Measurements from ENCODE around the gene HTRA2.

The HTRA2 gene

GRCh38 chr2:74501335-74502071 is 28.2 kb upstream of the HTRA2 start:
- no peak for DNase-seq

GRCh38 chr2:74502147-74502719 is 27.5 kb upstream of the HTRA2 start:
- no peak for DNase-seq

- peak; percentile 43 for DNase-seq
These were observed 26.8 kb upstream of the HTRA2 start for GRCh38 chr2:74502720-74503505.

GRCh38 chr2:74503506-74504475 is 25.9 kb upstream of the HTRA2 start:
- DNase-seq, result no peak

GRCh38 chr2:74504591-74504990 is 25.1 kb upstream of the HTRA2 start:
- no peak for DNase-seq

- no peak for DNase-seq
These were observed 24.1 kb upstream of the HTRA2 start for GRCh38 chr2:74505448-74506246.

GRCh38 chr2:74507145-74507925 is 22.4 kb upstream of the HTRA2 start, which contains the start of gene PCGF1:
PCGF1 (minus strand) TSS chr2:74507695; CDS start chr2:74507668, 27 bp downstream.
- peak; percentile 99 for DNase-seq

GRCh38 chr2:74507926-74508520 is 21.7 kb upstream of the HTRA2 start:
- DNase-seq, result no peak

GRCh38 chr2:74510272-74510671 is 19.5 kb upstream of the HTRA2 start:
- DNase-seq, result no peak

- DNase-seq, result no peak
These were observed 18.4 kb upstream of the HTRA2 start for GRCh38 chr2:74511104-74511989.

- no peak for DNase-seq
These were observed 16.8 kb upstream of the HTRA2 start for GRCh38 chr2:74512744-74513604.

GRCh38 chr2:74513605-74514367 is 15.9 kb upstream of the HTRA2 start:
- peak; percentile 37 for DNase-seq

- DNase-seq, result no peak
These were observed 15.1 kb upstream of the HTRA2 start, which contains the start of gene TLX2 for GRCh38 chr2:74514368-74515270. TLX2 (plus strand) TSS chr2:74514450; CDS start chr2:74514807, 357 bp downstream.

GRCh38 chr2:74515271-74515980 is 14.3 kb upstream of the HTRA2 start:
- no peak for DNase-seq

- peak; percentile 82 for DNase-seq
These were observed 13.6 kb upstream of the HTRA2 start for GRCh38 chr2:74515981-74516633.

Data from stimulated activated CD4-positive, alpha-beta T cell treated with anti-CD3 and anti-CD28 coated beads, Interleukin-4, amount 100 ng/mL, for 1 hour (primary cell).